NCI-H2029 (cell line): Measurements from ENCODE around the gene NPR1.
"Not testable (repeated sequence)": the region's sequence is repeated elsewhere in the genome, so short reads cannot be mapped to it uniquely, and the experiment has no call there.

Experiments used
- DNase-seq: peaks from one replicate; lab custom pipeline; 2025; lab: John Stamatoyannopoulos, UW

The NPR1 gene

DNA sequence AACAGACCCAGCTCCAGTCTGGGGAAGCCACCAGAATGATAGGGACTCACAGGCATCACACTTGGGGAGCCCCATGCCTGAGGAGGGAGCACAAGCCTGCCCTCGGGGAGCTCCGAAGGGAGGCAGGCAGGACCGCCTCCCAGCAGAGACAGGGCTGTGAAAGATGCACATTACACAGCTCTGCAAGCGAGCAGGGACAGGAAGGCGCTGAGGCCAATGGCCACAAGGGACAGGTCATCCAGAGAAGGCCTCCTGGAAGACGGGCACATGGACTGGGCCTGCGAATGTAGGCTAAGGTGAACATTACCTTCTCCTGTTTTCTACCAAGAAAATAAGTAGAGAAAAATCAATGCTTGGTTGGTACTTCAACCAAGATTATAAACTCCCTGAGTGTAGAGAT is 4.2 kb downstream of the NPR1 start:
- no peak for DNase-seq

GRCh38 chr1:153683854-153684253 is 5.4 kb downstream of the NPR1 start:
- DNase-seq = no peak

GRCh38 chr1:153684892-153685291 is 6.4 kb downstream of the NPR1 start:
- no peak for DNase-seq

- no peak for DNase-seq
Observed at GRCh38 chr1:153685544-153686340, 7.3 kb downstream of the NPR1 start.

DNA sequence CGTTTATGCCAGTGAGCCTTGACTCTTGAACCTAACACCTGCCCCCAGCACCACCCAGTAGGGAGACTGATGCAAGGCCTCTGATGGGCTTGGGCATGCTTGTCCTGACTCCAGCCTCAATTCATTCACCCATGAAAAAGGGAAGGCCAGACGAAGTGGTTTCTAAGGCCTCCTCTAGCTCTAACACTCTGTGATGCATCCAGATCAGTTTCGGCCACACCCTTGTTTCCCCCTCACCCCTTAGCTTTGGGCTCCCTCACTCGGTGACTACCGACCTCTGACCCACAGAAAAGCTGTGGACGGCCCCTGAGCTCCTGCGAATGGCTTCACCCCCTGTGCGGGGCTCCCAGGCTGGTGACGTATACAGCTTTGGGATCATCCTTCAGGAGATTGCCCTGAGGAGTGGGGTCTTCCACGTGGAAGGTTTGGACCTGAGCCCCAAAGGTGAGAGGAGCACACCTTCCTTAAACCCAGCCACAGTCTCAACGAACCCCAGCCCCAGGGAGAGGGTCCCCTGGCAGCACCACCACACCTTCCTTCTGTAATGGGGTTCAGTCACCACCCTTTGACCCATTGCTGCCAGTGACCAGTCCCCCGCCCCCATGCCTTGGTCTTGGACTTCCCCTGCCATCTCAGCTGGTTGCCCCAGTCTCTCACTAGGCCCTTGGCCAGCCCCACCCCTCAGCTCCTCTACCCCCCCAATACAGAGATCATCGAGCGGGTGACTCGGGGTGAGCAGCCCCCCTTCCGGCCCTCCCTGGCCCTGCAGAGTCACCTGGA is 9.0 kb downstream of the NPR1 start:
- DNase-seq = no peak

GRCh38 chr1:153688276-153688675 is 9.8 kb downstream of the NPR1 start:
- no peak for DNase-seq

- no peak for DNase-seq
Observed at GRCh38 chr1:153688736-153689328, 10.3 kb downstream of the NPR1 start.

DNA sequence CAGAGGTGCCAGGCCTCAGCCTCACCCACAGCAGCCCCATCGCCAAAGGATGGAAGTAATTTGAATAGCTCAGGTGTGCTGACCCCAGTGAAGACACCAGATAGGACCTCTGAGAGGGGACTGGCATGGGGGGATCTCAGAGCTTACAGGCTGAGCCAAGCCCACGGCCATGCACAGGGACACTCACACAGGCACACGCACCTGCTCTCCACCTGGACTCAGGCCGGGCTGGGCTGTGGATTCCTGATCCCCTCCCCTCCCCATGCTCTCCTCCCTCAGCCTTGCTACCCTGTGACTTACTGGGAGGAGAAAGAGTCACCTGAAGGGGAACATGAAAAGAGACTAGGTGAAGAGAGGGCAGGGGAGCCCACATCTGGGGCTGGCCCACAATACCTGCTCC is 15.0 kb downstream of the NPR1 start:
- no peak for DNase-seq

DNA sequence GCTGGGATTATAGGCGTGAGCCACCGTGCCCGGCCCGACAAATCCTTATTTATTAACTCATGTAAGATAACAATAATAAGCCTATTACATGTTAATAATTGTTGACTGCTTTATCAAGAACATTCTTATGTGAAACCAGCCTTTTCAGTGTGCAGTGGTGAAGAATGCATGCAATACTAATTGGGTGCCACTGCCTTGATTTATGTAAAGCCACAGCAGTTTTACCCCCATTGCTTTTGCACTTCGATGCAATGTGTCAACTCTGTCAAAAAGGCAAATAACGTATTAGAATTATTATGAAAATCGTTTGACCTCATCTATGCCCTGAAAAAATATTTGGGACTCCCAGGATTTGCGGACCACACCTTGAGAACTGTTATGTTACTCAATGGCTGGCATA is 18.3 kb downstream of the NPR1 start:
- no peak for DNase-seq

- DNase-seq = no peak
Observed at GRCh38 chr1:153697191-153698019, 18.9 kb downstream of the NPR1 start.

GRCh38 chr1:153698020-153698922 is 19.8 kb downstream of the NPR1 start:
- no peak for DNase-seq

DNA sequence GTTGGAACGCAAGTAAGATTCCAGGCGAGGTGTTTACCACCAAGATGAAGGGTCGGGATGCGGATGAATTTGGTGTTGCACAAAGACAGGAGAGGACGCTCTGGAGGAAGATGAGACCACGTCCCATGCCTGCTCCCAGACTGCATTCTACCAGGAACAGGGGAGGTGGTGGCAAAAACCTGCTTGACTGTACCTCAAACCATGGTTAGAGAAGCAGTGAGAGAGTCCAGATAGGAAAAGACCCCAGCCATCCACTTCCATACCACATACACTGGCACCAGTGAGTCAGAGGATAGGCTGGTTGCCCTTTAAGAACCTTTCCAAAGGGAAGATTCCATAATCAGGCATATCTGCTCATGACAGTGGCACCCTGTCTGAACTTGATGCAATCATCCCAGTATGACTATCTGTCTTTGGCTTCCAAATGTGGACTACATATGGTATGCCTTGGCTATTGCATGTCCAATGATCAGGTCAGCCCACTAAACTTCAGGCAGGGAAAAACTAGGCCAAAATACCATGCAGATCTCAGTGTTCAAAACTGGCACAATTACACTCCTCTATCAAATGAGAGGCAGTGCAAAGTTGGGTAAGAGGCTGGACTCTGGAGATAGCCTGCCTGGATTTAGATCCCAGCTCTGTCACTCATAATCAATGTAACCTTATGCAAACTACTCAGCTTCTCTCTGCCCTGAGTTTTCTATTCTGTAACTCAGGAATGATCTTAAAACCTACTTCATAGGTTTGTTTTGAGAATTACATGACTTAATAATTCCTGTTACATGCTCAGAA is 20.6 kb downstream of the NPR1 start:
- no peak for DNase-seq

DNA sequence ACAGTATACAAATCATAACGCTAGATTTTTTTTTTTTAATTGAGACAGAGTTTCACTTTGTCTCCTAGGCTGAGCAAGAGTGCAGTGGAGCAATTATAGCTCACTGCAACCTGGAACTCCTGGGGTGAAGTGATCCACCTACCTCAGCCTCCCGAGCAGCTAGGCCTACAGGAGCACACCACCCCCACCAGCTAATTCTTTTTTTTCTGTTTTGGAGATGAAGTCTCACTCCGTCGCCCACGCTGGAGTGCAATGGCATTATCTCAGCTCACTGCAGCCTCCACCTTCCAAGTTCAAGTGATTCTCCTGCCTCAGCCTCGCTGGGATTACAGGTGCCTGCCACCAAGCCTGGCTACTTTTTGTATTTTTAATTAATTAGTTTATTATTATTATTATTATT is 21.3 kb downstream of the NPR1 start:
- DNase-seq = no peak

DNA sequence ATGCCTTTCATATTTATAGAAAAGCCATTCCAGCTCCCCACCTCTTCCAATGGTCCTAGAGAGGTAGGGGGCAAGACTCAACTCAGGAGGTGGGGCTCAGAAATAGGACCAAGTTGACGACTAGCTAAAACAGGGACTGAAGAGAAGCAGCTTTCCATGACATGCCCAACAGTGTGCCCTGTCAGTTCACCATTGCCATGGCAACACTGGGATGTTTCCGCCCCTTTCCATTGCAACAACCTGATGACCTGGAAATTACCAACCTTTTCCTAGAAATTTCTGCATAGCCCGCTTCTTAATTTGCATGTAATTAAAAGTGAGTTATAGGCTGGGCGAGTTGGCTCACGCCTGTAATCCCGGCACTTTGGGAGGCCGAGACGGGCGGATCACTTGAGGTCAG is 27.0 kb downstream of the NPR1 start:
- DNase-seq = no peak

GRCh38 chr1:153711026-153711425 is 32.5 kb downstream of the NPR1 start:
- no peak for DNase-seq

- DNase-seq = not testable (repeated sequence)
Observed at GRCh38 chr1:153716211-153716610, 37.7 kb downstream of the NPR1 start.

- no peak for DNase-seq
Observed at GRCh38 chr1:153717330-153717729, 38.8 kb downstream of the NPR1 start.

- no peak for DNase-seq
Observed at GRCh38 chr1:153723687-153724086, 45.2 kb downstream of the NPR1 start.

GRCh38 chr1:153724634-153725033 is 46.1 kb downstream of the NPR1 start:
- DNase-seq = not testable (repeated sequence)
